D721Med (cell line): ENCODE results near the gene NCF2.

Experiments used
- DNase-seq: peaks from one replicate; pipeline ENCODE4 v3.0.0; 2011; ENCODE audit warnings: low spot score; ENCODE audit not compliant: insufficient read length
- FAIRE-seq: peaks from 2 replicates; lab custom pipeline; 2011; peaks lifted over from hg19 to GRCh38; lab: Jason Lieb, UNC
- CTCF ChIP-seq: IDR thresholded peaks from 2 replicates; pipeline ENCODE4 v1.5.1; 2012; ENCODE audit warnings: mild to moderate bottlenecking, control low read depth; ENCODE audit not compliant: insufficient read depth; ENCODE audit errors: missing control alignments

Gene NCF2

GRCh38 chr1:183604038-183604808 is 14.0 kb upstream of the NCF2 start:
- DNase-seq (no peak), FAIRE-seq (no peak)
- no peak for TF ChIP-seq CTCF

- no peak for FAIRE-seq
- no peak for TF ChIP-seq CTCF
These were observed 12.3 kb upstream of the NCF2 start for GRCh38 chr1:183602510-183602909.

GRCh38 chr1:183600634-183601033 is 10.4 kb upstream of the NCF2 start:
- DNase-seq (no peak), FAIRE-seq (no peak)
- TF ChIP-seq CTCF: no peak

More at GRCh38 chr1:183602510-183602909, 12.3 kb upstream of the NCF2 start:
- DNase-seq: no peak

GRCh38 chr1:183600136-183600535 is 9.9 kb upstream of the NCF2 start:
- no peak for FAIRE-seq

GRCh38 chr1:183598386-183598785 is 8.1 kb upstream of the NCF2 start:
- DNase-seq (no peak), FAIRE-seq (no peak)
- TF ChIP-seq CTCF: no peak

More at GRCh38 chr1:183600136-183600535, 9.9 kb upstream of the NCF2 start:
- DNase-seq: no peak
- TF ChIP-seq CTCF: no peak

GRCh38 chr1:183597656-183598347 is 7.5 kb upstream of the NCF2 start:
- no peak for TF ChIP-seq CTCF
- FAIRE-seq (no peak), DNase-seq (no peak)

GRCh38 chr1:183596500-183596899 is 6.2 kb upstream of the NCF2 start:
- FAIRE-seq: no peak

More at GRCh38 chr1:183596500-183596899, 6.2 kb upstream of the NCF2 start:
- no peak for DNase-seq
- TF ChIP-seq CTCF: no peak
